Heart right ventricle (tissue), 16 donors: Measurements from ENCODE around the gene CX3CL1. TPM values are rescaled to one million over a fixed set of nuclear protein-coding genes. Genes with fewer than 3 reads are reported as not detected.
"Not testable (repeated sequence)": the region's sequence is repeated elsewhere in the genome, so short reads cannot be mapped to it uniquely, and the experiment has no call there.

Source experiments
- ATAC-seq, 8 donors: fragments of 200-7000 bp; cut with Tn5 transposase; one replicate each; pipeline ENCODE4 v1.9.1; 2020; ENCODE audit warnings: mild to moderate bottlenecking in 8 of 8, moderate library complexity in 8 of 8, moderate number of reproducible peaks in 1 of 8
- DNase-seq, 2 donors: peaks; one replicate each; pipeline ENCODE4 v3.0.0-alpha.2; 2020
- H3K27ac ChIP-seq, 10 donors: fragments of 200-600 bp; sonication (generic) in 2 of 10; one replicate each; pipeline versions ENCODE4 v1.5.0 to v1.8.0; 2020 to 2022; ENCODE audit warnings: mild to moderate bottlenecking in 3 of 10
- H3K27me3 ChIP-seq, 7 donors: fragments of 200-600 bp; one replicate each; pipeline ENCODE4 v1.8.0; 2021 to 2022; ENCODE audit warnings: mild to moderate bottlenecking in 2 of 7
- H3K36me3 ChIP-seq, 9 donors: fragments of 200-600 bp; sonication (generic) in 1 of 9; one replicate each; pipeline versions ENCODE4 v1.5.0 to v1.8.0; 2020 to 2022; ENCODE audit warnings: mild to moderate bottlenecking in 2 of 9
- H3K4me1 ChIP-seq, 9 donors: fragments of 200-600 bp; sonication (generic) in 1 of 9; one replicate each; pipeline versions ENCODE4 v1.5.0 to v1.8.0; 2020 to 2022; ENCODE audit warnings: mild to moderate bottlenecking in 4 of 9
- H3K4me3 ChIP-seq, 10 donors: fragments of 200-600 bp; sonication (generic) in 2 of 10; one replicate each; pipeline versions ENCODE4 v1.5.0 to v1.8.0; 2020 to 2022; ENCODE audit warnings: mild to moderate bottlenecking in 7 of 10, moderate library complexity in 2 of 10
- H3K9me3 ChIP-seq, 11 donors: fragments of 200-600 bp in 10 of 11; sonication (generic) in 2 of 11; one replicate each; pipeline versions ENCODE4 v1.5.0 to v1.8.0; 2013 to 2022; ENCODE audit warnings: mild to moderate bottlenecking in 2 of 11, control low read depth in 1 of 11, moderate library complexity in 1 of 11
- WGBS, 2 donors: extraction: QIAGEN DNeasy Blood & Tissue Kit; methylation state at CpG; one replicate each; pipeline ENCODE4 v1.1.7; 2013; ENCODE audit warnings: inconsistent platforms in 1 of 2; 5-methylcytosine and 5-hydroxymethylcytosine counted together
- intact Hi-C, 10 donors: fragments of 100-400 bp; cut with DNase I; formaldehyde crosslinking; loops; one replicate each; pipeline versions ENCODE4 v1.11.1 to v1.14.2; 2022
- polyA plus RNA-seq, 2 donors: library from polyadenylated mRNA; stranded (reverse); fragments of 200-250 nt; gene quantifications; one replicate each; pipeline ENCODE4 v1.2.3, GENCODE V29; 2013
- total RNA-seq, 10 donors: library from RNA; stranded (reverse); fragmentation: NEBNext Ultra II Directional in 3 of 10; extraction: Animal tissue kit (Norgen Biotek cat#: 25700) in 3 of 10; gene quantifications; one replicate each; pipeline versions ENCODE4 v1.2.1 to v1.2.4, GENCODE V29; 2021 to 2023
- TF ChIP-seq, protein P1 (sequence below), 9 donors: fragments of 200-600 bp; sonication (generic) in 2 of 9; IDR thresholded peaks; one replicate each; pipeline versions ENCODE4 v1.5.0 to v1.8.0; 2021 to 2022; ENCODE audit warnings: antibody characterized with exemption in 9 of 9, mild to moderate bottlenecking in 5 of 9, moderate library complexity in 1 of 9
- donor health status: Arrhythmogenic right ventricular cardiomyopathy.
- donor health status: ischemic (EF 13 %, LVEDD 7.1; RV severe dilation, severe dysfunction).
- donor health status: healthy with polysubstance abuse.
- donor health status: DM: no; HTN: yes; CAD: no.
- donor health status: DM: no; HTN: no; CAD: no.
- donor health status: ischemic (EF 25% LVEDD 6.9; RV normal size, moderate dysfunction).
- donor health status: ischemic (EF 25% LVEDD 5.7; RV mildly dilated, moderate dysfunction).
- donor health status: healthy.
- donor health status: DM: yes; HTN: yes; CAD: no.
- donor health status: Ischemic cardiomyopathy.
- donor health status: ischemic (EF 35%, LVEDD 5.7; RV mildly dilated, moderate dysfunction).
- donor health status: nonischemic (EF 11% LVEDD 7.7; RV severe dilation, severe dysfunction).
- donor health status: DM: yes; HTN: yes; CAD: no.
- donor health status: PGD.
- donor health status: ischemic (EF 29% LVEDD 5.4; RV normal size, mild dysfunction).
- donor health status: nonischemic (EF 23%, LVEDD 6.1; RV moderate dilation, normal function).

CX3CL1 gene
- total and polyA plus RNA-seq, 12 donors = 7.8 to 46.3 (median 15.5) TPM

- ATAC-seq (no peak), DNase-seq (no peak)
- WGBS, 2 donors = 72 to 82% methylated on average over 8 of the region's 8 CpGs
- Histone ChIP-seq H3K36me3 (no peaks in the 10 kb centered on the region), H3K4me3 (no peak overlapping the region), H3K27ac (peak overlapping the region in 1 of 10 donors; percentile 9), H3K4me1 (peaks cover 0 to 27% (median 0%) of the 10 kb centered on the region in 9 donors), H3K27me3 (no peaks in the 10 kb centered on the region), H3K9me3 (peaks cover 0 to 16% (median 0%) of the 10 kb centered on the region in 11 donors)
- TF ChIP-seq, protein P1, sequence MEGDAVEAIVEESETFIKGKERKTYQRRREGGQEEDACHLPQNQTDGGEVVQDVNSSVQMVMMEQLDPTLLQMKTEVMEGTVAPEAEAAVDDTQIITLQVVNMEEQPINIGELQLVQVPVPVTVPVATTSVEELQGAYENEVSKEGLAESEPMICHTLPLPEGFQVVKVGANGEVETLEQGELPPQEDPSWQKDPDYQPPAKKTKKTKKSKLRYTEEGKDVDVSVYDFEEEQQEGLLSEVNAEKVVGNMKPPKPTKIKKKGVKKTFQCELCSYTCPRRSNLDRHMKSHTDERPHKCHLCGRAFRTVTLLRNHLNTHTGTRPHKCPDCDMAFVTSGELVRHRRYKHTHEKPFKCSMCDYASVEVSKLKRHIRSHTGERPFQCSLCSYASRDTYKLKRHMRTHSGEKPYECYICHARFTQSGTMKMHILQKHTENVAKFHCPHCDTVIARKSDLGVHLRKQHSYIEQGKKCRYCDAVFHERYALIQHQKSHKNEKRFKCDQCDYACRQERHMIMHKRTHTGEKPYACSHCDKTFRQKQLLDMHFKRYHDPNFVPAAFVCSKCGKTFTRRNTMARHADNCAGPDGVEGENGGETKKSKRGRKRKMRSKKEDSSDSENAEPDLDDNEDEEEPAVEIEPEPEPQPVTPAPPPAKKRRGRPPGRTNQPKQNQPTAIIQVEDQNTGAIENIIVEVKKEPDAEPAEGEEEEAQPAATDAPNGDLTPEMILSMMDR (IDR thresholded peaks at IDR 0.05) = no peak
- intact Hi-C loops = no loop called here
Measured at GRCh38 chr16:57341441-57342303, 30.6 kb upstream of the CX3CL1 start.

DNA sequence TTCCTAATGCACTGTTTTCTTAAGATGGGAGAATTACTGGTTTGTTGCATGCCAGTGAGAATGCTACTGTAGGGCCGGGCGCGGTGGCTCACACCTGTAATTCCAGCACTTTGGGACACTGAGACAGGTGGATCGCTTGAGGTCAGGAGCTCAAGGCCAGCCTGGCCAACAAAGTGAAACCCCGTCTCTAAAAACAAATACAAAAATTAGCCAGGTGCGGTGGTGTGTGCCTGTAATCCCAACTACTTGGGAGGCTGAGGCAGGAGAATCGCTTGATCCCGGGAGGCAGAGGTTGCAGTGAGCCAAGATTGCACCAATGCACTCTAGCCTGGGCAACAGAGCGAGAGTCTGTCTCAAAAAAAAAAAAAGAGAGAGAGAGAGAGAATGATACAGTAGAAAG lies 29.7 kb upstream of the CX3CL1 start:
- Histone ChIP-seq H3K9me3 (peaks cover 0 to 16% (median 0%) of the 10 kb centered on the region in 11 donors), H3K4me1 (peaks cover 0 to 27% (median 0%) of the 10 kb centered on the region in 9 donors)
- H3K36me3 ChIP-seq, DNase-seq, H3K27ac ChIP-seq, H3K27me3 ChIP-seq, H3K4me3 ChIP-seq, ATAC-seq, intact Hi-C loops: not testable (repeated sequence)
- WGBS, 2 donors = 93 to 96% methylated on average over 9 of the region's 9 CpGs

DNA sequence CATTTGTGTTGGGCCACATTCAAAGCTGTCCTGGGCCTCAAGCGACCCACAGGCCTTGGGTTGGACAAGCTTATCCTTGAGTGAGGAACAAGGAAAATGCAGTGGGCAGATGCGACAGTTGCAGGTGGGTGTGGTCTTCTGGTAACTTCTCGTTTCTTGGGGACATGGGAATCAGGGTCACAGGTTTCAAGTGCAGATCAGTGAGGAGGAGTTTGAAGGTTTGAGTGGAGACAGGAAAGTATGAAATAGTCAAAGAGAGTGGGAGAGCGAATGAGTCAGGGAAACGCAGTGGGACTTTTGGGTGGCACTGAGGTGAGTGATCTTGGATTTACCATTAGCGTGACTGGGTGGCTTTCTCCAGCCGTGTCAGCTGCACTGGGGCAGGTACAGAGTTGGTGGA lies 29.1 kb upstream of the CX3CL1 start:
- DNase-seq = no peak
- WGBS, 2 donors = 86 to 88% methylated on average over 7 of the region's 7 CpGs
- Histone ChIP-seq H3K27ac (no peak overlapping the region), H3K4me3 (no peak overlapping the region), H3K9me3 (peaks cover 0 to 11% (median 0%) of the 10 kb centered on the region in 11 donors), H3K27me3 (peaks cover 0 to 5% (median 0%) of the 10 kb centered on the region in 7 donors), H3K36me3 (no peaks in the 10 kb centered on the region), H3K4me1 (peaks cover 0 to 27% (median 0%) of the 10 kb centered on the region in 9 donors)
- ATAC-seq = no peak
- intact Hi-C loops = no loop called here
- TF ChIP-seq, protein P1 (IDR thresholded peaks at IDR 0.05) = no peak

GRCh38 chr16:57344094-57344493 lies 28.2 kb upstream of the CX3CL1 start:
- Histone ChIP-seq H3K9me3 (peaks cover 0 to 11% (median 0%) of the 10 kb centered on the region in 11 donors), H3K4me1 (peaks cover 0 to 33% (median 0%) of the 10 kb centered on the region in 9 donors)
- intact Hi-C loops, DNase-seq, ATAC-seq, H3K27me3 ChIP-seq, H3K36me3 ChIP-seq, H3K4me3 ChIP-seq, H3K27ac ChIP-seq: not testable (repeated sequence)
- 93% methylated on average over 5 of the region's 5 CpGs for WGBS, 2 donors

DNA sequence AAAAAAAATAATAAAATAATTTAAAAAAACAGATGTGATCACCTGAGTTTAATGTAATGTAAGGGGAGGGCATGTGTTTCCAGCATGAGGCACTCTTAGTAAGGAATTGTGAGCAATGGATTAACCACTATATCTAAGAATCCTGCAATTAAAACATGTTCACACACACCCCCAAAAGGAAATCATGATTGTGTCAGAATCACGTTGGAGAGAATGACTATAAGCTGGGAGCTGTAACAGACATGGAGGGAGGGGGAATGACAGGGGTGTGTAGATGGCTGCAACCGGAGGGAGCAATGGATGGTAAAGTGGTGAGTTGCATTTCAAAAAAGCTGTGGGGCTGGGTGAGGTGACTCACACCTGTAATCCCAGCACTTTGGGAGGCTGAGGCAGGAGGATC lies 27.3 kb upstream of the CX3CL1 start:
- TF ChIP-seq, protein P1 (IDR thresholded peaks at IDR 0.05) = no peak
- DNase-seq = no peak
- H3K27ac ChIP-seq = no peak overlapping the region
- peaks cover 0 to 11% (median 0%) of the 10 kb centered on the region in 11 donors for H3K9me3 ChIP-seq
- H3K27me3 ChIP-seq = peaks cover 0 to 5% (median 0%) of the 10 kb centered on the region in 7 donors
- H3K36me3 ChIP-seq = no peaks in the 10 kb centered on the region
- 63 to 70% methylated on average over 2 of the region's 2 CpGs for WGBS, 2 donors
- intact Hi-C loops = no loop called here
- ATAC-seq = no peak
- no peak overlapping the region for H3K4me3 ChIP-seq
- H3K4me1 ChIP-seq = peaks cover 0 to 32% (median 0%) of the 10 kb centered on the region in 9 donors
